ENCODE results near the gene CAV1. TPM values are rescaled to one million over a fixed set of nuclear protein-coding genes. Genes with fewer than 3 reads are reported as not detected.

Gene CAV1
- total RNA-seq, 1 donor, result 4.3 TPM

DNA sequence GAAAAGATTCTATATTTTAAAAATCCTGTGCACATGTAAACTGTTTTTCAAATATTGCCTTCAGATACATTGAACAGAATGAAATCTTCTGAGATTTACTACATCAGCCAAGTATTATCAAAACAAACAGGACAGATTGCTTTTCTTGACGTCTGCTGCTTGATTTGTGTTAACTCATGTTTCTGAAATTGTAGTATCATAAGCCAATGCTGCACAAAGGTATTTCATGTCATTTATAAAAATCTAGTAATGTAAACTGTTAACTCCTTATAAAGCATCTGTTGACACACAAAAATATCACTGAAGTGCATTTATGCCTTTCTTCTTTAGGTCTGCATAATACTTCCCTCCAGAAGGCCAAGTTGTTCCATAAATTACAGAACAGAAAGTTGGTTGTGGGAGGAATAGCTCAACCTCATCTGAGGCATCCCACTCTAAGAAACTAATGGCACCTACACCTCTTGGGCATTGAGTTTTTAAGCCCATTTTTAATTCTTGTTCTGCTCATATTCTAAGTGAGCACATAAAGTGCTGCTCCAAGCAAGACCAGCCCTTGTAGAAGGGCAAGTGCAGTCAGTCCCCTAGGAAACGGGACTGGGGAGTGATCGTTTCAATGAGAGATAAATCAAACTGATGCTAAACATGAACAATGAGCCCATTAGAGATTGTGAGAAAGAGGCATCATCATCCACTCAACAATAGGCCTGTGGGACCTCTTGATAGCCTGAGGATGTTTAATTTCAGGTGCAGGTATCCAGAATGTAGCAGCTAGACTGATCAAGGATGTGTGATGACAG lies 28.5 kb downstream of the CAV1 start:
- no peak for DNase-seq (ENCODE audit: low read depth in 2 of 3, low spot score in 2 of 3)

DNA sequence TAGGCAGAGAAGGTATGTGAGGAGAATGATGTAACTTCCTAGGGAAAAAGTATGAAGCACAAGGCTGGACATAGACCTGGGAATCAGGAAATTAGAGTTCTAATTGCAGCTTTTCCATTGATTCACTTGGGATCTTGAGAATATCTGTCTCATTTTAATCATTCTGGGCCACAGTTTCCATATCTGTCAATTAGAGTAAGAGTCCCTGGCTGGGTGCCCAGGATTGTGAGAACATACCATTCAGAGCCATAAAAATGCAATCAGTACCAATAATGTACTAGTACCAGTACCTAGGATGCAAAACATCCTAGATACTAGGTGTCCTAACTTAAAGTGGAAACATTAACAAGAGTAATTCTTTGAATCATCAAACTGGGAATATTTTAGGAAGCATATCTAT lies 29.6 kb downstream of the CAV1 start:
- no peak for DNase-seq (ENCODE audit: low read depth in 2 of 3, low spot score in 2 of 3)

DNA sequence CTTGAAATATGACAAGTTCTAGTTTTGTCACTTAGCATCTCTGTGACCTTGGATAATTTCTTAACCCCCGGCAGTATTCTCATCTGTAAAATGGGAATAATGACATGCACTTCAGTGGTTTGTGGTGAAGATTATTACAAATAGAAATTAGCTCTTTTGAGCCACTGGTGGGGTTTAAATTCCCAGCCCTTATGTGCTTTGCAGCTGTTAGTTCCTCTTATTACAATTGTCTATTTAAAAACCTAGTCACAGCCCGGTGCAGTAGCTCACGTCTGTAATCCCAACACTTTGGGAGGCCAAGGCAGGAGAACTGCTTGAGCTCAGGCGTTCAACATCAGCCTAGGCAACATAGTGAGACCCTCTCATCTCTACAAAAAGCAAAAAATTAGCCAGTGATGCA lies 30.1 kb downstream of the CAV1 start:
- peak in 1 of 3 donors; percentile 18 for DNase-seq (ENCODE audit: low read depth in 2 of 3, low spot score in 2 of 3)

DNA sequence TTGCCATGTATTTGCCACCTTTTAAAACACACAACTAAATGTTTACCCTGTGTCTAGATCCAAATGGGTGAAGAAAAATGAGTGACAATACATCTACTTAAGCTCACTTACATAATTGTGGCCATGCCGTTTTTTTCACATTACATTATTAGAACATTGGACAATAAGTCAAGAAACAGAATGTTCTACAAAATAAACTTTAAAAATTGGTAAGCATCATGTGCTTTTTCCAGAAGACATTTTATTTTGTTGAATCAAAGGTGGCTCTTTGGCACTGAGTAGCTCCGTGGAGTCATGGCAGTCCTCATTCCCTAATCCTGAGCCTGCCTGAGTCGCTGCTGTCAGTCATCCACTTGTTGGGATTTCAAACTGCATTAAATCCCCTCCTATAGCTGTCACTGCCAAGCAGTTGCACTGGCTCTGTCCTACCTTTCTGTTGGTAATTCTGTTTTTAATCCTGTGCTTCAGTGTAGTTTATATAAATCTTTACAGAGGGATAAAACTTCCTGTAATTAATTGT lies 32.3 kb downstream of the CAV1 start:
- no peak for DNase-seq (ENCODE audit: low read depth in 2 of 3, low spot score in 2 of 3)

DNA sequence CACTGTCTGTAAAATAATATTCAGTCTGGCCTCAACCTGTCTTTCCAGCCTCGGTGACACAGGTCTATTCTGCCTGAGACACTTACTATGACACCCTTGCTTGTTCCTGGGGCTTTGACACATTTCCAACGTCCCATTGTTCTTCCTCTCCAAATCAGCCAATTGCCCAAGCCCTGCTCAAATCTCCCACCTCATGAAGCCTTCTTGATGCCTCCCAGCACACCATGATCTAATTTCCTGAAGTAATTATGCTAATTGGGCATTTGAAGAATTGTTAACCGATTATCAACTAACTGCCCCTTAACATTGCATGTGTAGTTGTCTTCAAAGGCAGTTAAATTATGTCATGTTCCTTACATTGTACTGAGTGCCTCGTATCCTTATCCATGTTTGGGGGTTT lies 33.1 kb downstream of the CAV1 start:
- no peak for DNase-seq (ENCODE audit: low read depth in 2 of 3, low spot score in 2 of 3)

DNA sequence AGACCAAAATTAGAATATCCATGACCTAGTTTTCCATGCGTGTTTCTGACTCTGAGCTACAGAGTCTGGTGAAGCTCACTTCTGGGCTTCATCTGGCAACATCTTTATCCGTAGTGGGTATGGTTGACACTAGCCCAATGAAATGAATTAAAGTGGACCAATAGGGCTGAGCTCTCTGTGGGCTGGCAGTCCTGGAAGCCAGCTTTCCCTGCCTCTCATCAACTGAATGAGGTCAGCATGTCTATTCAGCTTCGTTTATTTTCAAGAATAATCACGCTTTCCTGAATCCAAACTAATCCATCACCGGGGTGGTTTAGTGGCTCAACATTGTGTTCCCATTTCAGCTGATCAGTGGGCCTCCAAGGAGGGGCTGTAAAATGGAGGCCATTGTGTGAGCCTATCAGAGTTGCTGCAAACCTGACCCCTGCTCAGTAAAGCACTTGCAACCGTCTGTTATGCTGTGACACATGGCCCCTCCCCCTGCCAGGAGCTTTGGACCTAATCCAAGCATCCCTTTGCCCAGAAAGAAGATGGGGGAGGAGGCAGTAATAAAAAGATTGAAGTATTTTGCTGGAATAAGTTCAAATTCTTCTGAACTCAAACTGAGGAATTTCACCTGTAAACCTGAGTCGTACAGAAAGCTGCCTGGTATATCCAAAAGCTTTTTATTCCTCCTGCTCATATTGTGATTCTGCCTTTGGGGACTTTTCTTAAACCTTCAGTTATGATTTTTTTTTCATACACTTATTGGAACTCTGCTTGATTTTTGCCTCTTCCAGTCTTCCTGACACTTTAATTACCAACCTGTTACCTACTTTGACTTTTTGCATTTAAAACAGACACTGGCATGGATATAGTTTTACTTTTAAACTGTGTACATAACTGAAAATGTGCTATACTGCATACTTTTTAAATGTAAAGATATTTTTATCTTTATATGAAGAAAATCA lies 35.5 kb downstream of the CAV1 start:
- no peak for DNase-seq (ENCODE audit: low read depth in 2 of 3, low spot score in 2 of 3)

DNA sequence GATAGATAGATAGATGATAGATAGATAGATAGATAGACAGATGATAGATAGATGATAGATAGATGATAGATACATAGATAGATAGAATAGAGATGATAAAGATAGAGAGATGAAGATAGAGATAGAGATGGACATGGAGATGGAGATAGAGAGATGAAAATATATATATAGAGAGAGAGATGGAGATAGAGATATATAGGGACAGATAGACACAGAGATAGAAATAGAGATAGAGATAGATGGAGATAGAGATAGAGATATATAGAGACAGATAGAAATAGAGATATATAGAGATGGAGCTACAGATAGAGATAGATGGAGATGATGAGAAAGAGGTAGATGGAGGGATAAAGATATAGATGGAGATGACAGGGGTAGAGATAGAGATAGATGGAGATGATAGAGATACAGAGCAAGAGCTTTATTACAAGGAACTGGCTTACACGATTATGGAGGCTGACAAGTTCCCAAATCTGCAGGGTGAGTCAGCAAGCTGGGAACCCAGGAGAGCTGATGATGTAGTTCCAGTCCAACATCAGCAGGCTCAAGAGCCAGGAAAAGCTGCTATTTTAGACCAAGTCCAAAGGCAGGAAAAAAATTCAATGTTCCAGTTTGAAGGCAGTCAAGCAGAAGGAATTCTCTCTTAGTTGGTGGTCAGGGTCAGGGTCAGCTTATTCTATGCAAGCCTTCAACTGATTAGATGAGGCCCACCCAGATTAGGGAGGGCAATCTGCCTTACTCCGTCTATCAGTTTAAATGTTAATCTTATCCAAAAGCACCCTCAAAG lies 37.1 kb downstream of the CAV1 start:
- no peak for DNase-seq (ENCODE audit: low read depth in 2 of 3, low spot score in 2 of 3)

DNA sequence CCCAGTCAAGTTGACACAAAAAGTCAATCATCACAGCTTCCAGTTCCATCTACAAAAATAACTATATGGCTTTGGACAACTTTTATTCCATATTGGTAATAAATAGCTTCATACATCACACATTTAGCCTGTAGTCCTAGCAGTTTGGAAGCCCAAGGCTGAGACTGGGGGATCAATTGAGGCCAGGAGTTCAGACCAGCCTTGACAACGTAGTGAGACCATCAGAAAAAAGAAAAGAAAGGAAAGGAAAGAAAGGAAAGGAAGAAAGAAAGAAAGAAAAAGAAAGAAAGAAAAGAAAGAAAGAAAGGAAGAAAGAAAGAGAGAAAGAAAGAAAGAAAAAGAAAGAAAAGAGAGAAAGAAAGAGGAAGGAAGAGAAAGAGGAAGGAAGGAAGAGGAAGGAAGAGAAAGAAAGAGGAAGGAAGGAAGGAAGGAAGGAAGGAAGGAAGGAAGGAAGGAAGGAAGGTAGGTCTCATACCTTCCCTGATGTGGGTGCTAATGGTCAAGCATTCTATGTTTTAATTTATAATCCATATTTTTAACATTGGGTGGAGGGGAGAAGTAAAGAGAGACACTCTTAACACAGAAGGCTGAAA lies 37.8 kb downstream of the CAV1 start:
- DNase-seq (ENCODE audit: low read depth in 2 of 3, low spot score in 2 of 3), result no peak

DNA sequence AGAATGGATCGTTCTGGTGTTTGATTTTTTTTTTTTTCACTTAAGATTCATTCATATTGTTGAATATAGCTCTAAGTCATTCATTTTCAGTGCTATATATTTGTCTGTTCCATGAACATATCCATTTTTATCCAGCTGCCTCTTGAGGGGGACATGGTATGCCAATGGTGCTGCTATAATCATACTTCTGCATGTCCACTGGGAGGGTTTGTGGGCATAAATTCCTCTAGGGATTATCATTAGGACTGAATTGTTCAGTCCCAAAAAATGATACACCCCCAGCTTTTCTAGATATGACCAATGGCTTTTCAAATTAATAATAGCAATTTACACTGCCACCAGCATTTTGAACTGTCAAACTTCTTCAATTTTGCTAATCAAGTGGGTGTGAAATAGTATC lies 41.1 kb downstream of the CAV1 start:
- DNase-seq (ENCODE audit: low read depth in 2 of 3, low spot score in 2 of 3), result no peak

DNA sequence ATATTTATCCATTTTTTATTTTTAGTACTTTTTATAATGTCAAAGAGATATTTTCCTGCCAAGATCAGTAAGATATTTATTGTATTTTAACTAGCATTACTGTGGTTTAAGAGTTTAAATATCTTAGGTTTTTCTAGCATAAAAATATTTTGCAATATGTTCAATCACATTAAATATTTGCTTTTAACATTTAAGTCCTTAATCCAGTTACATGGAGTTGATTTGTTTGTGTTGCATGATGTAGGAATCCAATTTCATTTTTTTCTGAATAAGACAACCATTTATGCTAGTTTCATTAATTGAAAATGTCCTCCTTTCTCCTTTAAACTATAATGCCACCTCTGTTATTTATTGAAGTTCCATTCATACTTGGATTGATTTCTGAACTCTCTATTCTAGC lies 41.8 kb downstream of the CAV1 start:
- no peak for DNase-seq (ENCODE audit: low read depth in 2 of 3, low spot score in 2 of 3)

DNA sequence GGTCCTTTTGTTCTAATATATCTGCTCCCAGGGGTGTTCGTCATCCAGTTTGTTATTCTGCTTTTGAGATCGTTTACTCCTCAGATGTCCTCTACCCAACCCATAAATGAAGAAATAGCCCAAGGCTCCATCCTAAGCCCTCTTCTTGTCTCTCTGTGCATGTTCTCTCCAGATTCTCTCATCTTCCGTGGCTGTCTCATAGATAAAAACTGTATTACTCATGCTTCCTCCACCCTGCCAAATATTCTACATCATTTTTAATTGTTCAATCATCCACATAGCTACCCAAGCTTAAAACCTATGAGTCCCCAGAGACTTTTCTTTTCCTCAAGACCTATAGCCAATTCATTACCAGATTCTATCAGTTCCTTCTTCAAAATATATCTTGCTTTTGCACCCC lies 44.9 kb downstream of the CAV1 start:
- no peak for DNase-seq (ENCODE audit: low read depth in 2 of 3, low spot score in 2 of 3)

DNA sequence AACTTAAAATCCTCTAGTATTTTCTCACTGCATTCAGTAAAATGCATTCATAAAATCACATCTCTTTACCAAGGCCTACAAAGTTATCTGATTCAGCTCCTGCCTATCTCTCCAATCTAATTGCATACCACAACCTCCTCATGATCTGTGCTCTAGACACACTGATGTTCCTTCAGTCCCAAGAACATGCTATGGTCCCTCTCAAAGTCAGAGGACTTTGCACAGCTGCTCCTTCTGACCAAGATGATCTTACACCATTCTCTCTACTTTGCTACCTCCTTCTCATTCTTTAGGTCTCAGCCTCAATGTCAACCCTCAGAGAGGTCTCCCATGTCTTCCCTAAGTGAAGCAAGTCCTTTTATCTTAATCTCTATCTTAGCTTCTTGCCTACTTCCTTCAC lies 45.5 kb downstream of the CAV1 start:
- DNase-seq (ENCODE audit: low read depth in 2 of 3, low spot score in 2 of 3), result no peak

DNA sequence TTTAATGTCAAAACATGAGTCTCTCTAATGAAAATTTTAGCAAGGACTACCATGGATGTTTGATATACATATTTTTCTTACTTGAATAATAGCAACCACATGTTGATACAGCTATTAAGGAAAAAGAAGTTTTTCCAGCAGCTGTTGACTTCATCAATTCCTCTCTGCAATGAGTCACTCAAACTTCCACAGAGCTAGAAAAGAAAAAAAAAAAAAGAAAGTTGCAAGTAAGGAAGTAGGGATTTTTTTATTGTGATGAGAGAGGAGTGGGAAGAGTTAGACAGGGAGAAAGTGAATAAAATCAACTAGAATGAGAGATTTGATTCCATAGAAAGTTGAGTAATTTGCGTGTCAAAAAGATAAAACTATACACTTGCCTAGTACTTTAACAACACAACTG lies 46.2 kb downstream of the CAV1 start:
- no peak for DNase-seq (ENCODE audit: low read depth in 2 of 3, low spot score in 2 of 3)

DNA sequence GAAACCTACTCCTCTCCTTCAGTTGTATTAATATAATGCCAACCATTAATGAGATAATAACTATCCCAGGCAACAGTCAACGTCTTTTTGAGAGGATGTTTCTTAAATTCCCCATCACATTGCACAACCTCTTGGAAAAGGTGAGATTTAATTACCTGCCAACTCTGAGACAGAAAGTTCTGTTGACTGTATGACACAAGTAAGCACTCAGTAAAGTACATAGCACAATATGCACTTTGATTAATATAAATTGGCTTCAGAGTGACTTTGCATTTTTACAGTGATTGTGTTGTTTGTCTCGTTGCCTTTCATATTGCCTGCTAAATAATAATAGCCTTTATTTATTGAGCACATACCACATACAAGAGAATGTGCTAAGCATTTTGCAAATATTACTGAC lies 46.7 kb downstream of the CAV1 start:
- no peak for DNase-seq (ENCODE audit: low read depth in 2 of 3, low spot score in 2 of 3)

DNA sequence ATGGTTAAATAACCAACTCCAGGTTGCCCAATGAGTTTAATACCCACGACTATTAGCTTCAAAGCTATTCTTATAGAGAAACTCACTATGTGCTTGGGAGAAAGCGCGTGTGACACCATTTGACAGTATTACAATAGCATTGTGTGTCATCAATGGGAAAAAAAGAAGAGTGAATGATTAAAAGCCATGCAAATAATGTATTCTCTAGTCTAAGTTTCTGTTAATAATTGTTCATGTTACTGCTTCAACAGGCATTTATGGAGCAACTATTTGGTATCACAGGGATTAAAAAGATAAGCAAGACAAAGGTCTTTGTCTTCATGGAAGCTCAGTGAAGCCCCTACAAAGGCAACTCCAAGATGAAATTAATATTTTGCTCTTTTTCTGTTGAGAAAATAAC lies 47.2 kb downstream of the CAV1 start:
- no peak for DNase-seq (ENCODE audit: low read depth in 2 of 3, low spot score in 2 of 3)

DNA sequence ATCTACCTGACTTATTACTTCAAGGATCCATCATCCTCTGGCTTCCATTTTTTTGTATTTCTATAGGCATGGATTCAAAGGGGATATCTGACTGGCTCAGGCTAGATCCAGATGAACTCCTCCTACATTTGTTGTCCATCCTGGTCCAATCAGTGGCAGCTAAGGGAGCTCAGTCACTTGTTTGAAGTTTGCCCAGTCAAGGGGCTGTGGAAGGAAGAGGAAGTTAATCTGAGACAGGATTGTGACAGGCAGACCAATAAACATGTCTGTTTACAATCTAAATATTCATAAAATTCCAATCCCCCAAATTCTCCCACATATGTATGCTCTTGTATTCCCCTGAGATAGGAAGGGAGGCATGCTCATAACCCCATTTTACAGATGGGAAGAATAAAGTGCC lies 48.7 kb downstream of the CAV1 start:
- DNase-seq (ENCODE audit: low read depth in 2 of 3, low spot score in 2 of 3), result peak in 1 of 3 donors; percentile 17

DNA sequence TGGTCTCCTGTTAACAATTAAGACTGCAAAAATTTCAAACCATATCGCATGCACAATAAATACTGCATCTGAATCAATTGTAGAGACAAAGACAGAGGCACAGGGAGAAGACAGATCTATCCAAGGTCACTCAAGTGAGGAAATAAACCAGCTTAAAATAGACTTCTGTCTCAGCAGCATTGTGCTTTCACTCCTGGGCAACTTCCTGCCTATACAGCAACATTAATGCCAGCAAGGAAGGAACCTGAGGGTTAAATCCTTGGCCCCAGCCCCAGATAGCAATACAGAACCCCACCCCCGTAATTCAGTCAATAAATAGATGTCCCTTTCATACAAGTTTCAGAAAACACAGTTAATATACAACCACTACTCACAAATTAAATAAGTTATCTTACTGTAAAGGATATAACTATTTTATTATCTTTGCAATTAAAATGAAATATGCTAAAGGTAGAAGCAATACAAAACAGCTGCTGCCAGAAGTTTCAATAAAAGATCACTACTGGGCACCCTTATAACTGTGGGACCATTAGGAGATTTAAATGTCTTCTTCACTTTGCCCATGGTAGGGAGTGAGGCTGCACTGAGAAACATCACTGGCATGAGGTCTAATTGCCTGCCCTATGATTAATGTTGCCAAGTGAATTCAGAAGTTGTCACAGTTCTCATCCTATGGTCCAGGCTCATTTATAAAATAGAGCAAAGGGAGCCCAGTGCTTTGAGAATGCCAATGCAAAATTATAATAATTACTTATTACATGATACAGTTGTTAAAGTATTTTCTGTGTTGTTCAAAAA lies 49.4 kb downstream of the CAV1 start:
- DNase-seq (ENCODE audit: low read depth in 2 of 3, low spot score in 2 of 3), result no peak

DNA sequence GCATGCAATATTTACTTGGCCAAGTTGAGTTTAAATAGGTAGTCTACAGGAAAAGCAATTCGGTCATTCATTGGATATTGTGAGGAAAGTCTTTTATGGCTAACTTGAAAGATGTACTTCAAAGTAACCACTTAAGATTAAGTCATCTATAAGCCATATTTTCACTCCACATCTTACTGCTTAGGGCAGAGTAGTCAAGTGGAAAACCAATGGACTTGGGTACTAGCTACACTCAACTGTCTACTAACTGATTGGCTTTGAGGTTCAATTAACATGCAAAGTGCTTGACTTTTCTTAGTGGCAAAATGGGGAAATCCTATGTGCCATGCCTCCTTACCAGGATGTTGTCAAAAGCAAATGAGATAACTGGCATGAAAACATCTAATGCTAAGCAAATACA lies 51.0 kb downstream of the CAV1 start:
- DNase-seq (ENCODE audit: low read depth in 2 of 3, low spot score in 2 of 3), result no peak
